Measurements from ENCODE around the gene EXTL1. TPM values are rescaled to one million over a fixed set of nuclear protein-coding genes. Genes with fewer than 3 reads are reported as not detected.
A peak's percentile ranks its signal among the peaks of the same experiment; 100 is the strongest.

The EXTL1 gene
- polyA plus RNA-seq, 12 donors: 1.3 to 5.8 (median 3.4) TPM; not detected in 2

- DNase-seq: no peak
Observed at GRCh38 chr1:25996966-25997827, 24.4 kb upstream of the EXTL1 start.

DNA sequence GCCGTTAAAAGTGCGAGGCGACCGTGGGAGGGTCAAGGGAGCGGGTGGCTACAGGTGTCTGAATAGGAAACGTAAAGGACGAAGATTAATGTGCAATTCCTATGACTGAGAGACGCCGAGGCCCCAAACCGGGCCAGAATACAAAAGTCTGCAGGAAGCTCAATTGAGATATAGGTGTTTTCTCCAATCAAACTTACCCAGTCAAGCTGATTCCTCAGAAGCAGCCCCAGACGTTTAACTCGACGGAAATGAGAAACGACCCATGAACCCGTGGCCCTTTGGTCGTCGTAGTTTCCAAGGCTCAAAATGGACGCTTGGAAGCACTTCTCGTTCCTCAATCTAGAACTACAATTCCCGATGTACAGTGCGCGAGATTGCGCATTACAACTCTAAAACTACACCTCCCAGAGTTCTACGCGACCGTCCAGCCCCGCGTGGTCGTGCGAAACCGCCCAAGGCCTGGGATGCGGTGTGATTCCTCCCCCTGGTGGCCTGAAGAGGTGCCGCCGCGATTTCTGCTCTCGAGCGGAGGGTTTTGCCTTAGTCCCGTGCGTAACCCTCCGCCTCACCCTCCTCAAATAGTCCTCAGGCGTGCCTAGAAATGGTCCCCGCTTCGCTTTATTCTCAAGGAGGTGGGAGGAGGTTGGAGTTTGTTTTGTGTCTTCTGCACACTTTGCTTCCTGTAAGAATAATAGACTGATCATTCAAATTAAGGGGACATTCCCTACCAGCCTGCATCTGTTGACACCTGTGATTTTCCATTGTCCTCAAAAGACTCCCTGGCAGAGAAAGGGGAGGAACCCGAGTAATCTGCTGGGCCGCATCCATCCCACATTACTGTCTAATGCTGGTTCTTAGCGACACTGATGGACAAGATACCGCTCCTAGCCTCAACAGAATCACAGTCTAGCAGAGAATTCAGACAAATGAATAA, 23.5 kb upstream of the EXTL1 start, which contains the start of gene PAFAH2:
Gene PAFAH2, minus strand, starts transcription at position 236 of the 934 bp plus-strand sequence. CDS start 7,247 bp downstream, outside the sequence.
- DNase-seq: peak; percentile 100

DNA sequence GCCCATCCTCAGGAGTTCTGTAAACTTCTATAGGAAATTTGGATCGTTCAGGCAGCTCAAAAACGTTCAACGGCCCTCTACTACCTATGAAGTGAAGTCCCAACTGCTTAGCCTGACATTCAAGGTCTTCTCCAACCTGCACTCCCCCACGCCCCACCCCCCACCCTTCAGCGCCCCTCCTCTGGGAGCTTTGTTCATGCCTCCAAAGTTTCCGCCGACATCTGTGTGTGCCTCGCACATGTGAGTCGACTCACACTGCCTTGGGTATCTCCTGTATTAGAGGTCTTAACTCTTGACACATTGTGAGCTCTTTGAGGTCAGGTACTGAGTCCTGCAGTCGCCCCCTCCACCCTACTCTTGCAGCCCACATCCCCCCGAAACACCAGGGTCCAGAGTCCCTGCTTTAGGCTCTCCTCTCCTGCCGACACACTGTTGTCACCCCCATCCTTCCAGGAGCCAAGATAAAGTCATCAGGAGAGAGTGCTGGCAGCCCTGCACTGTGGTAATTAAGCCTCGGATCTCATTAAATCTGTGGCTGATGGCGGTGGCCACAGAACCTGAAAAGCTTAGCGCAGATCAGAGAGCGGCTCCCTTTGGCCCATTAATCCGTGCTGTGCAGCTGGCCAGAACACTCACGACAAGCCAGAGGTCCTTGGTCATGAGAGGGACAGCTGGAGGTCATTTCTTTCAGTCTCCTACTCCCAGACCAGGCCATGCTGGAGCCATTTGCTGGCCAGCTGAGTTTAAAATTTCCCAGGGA, 22.4 kb upstream of the EXTL1 start:
- no peak for DNase-seq

DNA sequence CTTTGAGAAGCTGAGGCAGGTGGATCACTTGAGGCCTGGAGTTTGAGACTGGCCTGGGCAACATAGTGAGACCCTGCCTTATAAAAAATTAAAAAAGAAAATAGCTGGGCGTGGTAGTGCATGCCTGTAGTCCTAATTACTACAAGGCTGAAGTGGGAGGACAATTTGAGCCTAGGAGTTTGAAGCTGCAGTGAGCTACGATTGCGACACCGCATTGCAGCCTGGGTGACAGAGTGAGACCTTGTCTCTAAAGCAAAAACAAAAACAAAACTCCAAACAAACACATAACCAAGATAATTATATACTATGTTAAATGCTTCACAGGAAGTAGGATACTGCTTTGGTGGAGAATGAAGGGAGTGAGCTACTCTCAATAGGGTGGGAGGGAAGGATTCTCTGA, 18.3 kb upstream of the EXTL1 start:
- DNase-seq: no peak

- DNase-seq: no peak
Observed at GRCh38 chr1:26003756-26004155, 17.8 kb upstream of the EXTL1 start.

- DNase-seq: peak; percentile 64
Observed at GRCh38 chr1:26005434-26006105, 16.0 kb upstream of the EXTL1 start.

DNA sequence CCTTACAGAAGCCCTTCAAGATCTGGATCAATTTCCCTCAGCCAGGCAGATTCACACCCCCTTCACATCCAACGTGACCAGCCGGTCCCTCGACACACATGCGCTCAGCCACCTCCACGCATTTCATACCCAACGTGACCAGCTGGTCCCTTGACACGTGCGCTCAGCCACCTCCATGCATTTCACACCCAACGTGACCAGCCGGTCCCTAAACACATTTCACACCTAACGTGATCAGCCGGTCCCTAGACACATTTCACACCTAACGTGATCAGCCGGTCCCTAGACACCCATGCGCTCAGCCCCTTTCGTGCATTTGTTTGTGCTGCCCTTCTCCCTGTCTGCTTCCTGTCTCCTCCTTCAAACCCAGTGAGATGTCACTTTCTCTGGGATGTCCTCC, 14.9 kb upstream of the EXTL1 start:
- DNase-seq: no peak

GRCh38 chr1:26009796-26010447, 11.7 kb upstream of the EXTL1 start:
- no peak for DNase-seq

DNA sequence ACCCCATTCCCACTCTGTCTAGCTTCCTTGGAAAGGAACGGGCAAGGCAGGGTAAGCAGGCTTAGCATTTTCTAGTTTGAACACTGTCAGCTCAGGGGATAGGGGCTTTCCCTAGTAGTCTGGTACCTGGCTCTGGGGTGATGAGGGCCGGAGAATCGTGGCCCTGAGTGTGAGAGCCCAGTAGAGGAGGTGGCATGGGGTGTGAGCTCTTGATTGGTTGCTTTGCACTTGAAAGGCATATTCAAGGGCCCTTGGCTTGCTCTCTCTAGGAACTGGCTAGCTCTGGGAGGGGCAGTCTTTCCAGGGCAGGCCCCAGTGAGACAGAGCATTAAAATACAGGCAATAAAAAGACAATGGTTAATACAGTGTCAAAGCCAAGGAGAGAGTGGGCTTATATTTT, 10.8 kb upstream of the EXTL1 start:
- DNase-seq: no peak

- DNase-seq: no peak
Observed at GRCh38 chr1:26012864-26013263, 8.7 kb upstream of the EXTL1 start.

DNA sequence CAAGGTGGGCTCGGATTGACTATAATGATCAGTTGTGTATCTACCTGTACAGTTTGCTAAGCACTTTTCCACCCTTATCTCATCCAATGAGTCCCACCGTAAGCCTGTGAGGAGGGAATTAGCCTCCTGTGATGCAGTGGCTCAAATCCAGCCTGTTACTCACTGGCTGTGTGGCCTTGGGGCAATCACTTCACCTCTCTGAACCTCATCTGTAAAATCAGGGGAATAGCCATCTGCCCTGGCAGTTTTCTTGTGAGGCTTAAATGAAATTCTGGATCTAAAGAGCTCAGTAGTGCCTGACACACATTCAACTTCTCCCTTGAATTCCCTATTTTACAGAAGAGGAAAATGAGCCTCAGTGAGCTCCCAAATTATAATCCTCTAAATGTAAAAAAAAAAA, 7.4 kb upstream of the EXTL1 start:
- no peak for DNase-seq

DNA sequence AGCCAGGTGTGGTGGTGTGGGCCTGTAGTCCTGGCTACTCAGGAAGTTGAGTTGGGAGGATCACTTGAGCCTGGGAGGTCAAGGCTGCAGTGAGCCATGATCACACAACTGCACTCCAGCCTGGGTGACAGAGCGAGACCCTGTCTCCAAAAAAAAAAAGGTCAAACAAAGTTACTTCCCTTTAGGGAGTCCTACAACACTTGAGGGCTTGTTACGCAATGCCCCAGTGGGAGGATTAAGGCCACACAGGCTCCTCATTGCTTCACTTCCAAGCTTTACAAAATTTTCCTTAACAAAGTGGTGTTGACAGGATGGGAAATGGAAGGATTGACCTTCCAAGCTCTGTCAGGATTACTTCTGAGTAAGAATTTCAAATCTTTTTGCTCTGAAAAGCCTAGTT, 6.2 kb upstream of the EXTL1 start:
- DNase-seq: no peak

DNA sequence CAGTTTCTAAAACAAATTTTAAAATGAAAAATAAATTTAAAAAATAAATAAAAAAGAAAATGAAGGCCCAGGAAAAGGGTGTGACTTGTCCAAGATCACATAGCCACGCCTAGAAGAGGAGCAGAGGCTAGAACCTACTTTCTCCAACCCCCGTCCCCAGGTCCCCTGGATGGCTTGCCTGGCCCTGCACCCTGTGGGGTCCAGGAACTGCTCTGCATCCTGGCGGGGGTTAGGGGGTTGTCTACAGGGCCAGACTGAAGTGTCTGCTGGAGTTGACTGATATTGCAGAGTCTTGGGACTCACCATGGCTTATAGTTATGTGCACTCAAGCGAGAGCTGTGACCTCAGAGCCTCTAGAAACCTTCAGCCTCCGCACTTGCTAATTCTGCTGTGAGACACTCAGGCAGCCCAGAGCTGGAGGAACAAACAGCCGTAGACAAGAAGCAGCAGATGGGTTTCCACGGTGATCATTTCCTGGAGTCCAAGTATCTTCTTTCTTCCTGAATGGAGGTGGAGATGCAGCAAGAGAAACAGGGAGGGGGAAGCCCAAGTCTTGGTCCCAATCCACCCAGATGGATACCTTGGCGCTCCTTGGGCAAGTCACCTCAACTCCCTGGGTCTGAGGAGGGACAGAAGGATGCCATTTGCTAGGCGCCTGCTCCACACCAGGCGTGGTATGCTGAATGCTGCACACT, 5.2 kb upstream of the EXTL1 start:
- DNase-seq: no peak

DNA sequence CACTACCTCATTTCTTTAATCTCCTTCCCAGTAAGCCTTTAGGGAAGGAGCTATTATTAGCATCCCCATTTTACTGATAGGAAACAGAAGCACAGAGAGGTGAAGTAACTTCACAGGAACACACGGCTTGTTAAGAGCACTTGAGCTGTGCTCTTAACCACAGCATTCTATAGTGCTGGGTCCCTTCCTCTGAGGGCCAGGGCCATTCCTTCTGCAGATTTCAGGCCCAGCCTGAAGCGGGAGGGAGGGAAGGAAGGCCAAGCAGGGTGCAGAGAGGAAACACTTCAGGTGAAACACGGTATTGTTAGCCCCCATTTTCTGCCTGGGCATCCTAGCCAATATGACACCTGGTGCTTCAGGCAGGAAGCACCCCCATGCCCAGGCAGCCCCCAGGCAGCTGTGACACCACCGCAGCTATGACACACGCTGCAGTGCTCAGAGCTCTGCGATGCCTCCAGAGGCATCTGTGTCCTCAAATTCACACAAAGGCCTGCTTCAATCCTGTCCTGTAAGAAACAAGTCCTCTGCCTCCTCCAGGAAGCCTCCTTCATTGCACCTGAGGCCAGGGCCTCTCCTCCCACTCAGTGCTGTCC, 4.5 kb upstream of the EXTL1 start:
- DNase-seq: no peak

- no peak for DNase-seq
Observed at GRCh38 chr1:26017606-26018005, 4.0 kb upstream of the EXTL1 start.

- DNase-seq: no peak
Observed at GRCh38 chr1:26019641-26020315, 1.8 kb upstream of the EXTL1 start.

GRCh38 chr1:26020330-26020768, 1.2 kb upstream of the EXTL1 start:
- DNase-seq: no peak

GRCh38 chr1:26020941-26021646, 481 bp upstream of the EXTL1 start:
- DNase-seq: no peak
